ENCODE results near the gene CUBN. TPM values are rescaled to one million over a fixed set of nuclear protein-coding genes. Genes with fewer than 3 reads are reported as not detected.

The CUBN gene
- polyA plus RNA-seq, 1 experiment: 0.76 TPM

DNA sequence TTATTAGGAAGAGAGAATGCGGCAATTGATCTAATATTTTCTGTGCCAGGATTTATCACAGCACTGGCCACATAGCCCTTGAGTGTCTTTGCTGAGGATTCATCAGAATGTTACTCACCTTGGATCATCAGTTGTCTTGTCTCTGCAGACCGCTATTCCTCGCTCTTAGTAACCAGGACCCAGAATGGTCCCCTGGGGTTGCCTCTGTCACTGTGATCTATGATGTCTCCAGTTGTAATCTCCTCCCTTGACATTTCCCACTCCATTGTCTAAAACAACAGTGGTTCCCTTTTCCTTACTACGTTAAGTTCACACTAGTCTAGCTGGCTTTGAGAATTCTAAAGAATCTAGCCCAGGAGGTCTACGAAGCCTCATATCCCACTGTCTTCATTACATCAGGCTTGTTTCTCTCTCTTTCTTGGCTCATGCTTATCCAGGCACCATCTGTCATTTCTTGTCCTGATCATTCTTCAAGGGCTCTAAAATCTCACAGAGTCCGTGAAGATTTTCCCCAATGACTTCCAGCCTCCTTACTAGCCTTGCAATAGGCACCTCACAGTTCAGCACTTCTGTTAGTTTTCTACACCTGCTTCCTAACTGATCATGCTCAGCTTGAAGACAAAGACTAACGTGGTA is 125.8 kb downstream of the CUBN start:
- no peaks in the 10 kb centered on the region; the same call in 1 of the 2 replicates for H3K9me3 ChIP-seq (ENCODE audit: control insufficient read depth, insufficient read depth, low read length)
- DNase-seq (ENCODE audit: low read depth, low spot score): no peak
- no peak overlapping the region for H3K4me3 ChIP-seq (ENCODE audit: low read depth, low read length)
- H3K27ac ChIP-seq (ENCODE audit: low read depth, low read length): no peak overlapping the region
- ChIA-PET POLR2A (no interaction called here), CTCF (interaction anchor here (0.6 kb wide), 1 partner anchor 160 kb away, joined by 4 read pairs; no protein-coding TSS in a partner anchor)
- no peaks in the 10 kb centered on the region for H3K27me3 ChIP-seq (ENCODE audit: control insufficient read depth, insufficient read depth, low read length)
- TF ChIP-seq, protein P1, sequence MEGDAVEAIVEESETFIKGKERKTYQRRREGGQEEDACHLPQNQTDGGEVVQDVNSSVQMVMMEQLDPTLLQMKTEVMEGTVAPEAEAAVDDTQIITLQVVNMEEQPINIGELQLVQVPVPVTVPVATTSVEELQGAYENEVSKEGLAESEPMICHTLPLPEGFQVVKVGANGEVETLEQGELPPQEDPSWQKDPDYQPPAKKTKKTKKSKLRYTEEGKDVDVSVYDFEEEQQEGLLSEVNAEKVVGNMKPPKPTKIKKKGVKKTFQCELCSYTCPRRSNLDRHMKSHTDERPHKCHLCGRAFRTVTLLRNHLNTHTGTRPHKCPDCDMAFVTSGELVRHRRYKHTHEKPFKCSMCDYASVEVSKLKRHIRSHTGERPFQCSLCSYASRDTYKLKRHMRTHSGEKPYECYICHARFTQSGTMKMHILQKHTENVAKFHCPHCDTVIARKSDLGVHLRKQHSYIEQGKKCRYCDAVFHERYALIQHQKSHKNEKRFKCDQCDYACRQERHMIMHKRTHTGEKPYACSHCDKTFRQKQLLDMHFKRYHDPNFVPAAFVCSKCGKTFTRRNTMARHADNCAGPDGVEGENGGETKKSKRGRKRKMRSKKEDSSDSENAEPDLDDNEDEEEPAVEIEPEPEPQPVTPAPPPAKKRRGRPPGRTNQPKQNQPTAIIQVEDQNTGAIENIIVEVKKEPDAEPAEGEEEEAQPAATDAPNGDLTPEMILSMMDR (IDR thresholded peaks at IDR 0.05; ENCODE audit: low read depth, low read length): no peak

DNA sequence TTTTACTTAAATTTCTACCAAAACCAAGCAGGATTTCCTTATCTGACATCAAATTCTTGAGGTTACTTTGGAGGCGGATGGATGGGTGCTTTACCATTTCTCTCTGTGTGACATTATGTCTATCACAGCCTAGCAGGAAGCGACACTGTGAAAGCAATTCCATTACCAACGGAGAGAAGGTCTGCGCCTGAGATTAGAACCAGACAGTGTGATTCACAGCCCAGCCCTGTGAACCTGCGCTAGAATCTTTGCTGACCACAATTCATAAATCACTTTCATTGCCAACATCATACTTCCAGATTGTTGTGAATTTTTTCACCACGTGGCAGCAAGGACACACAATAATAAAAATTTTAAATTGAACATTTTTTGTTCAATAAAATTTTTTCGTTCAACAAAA is 126.5 kb downstream of the CUBN start:
- DNase-seq (ENCODE audit: low read depth, low spot score): no peak
- Histone ChIP-seq H3K4me3 (ENCODE audit: low read depth, low read length) (no peak overlapping the region), H3K9me3 (ENCODE audit: control insufficient read depth, insufficient read depth, low read length) (no peaks in the 10 kb centered on the region; the same call in 1 of the 2 replicates), H3K27ac (ENCODE audit: low read depth, low read length) (no peak overlapping the region), H3K27me3 (ENCODE audit: control insufficient read depth, insufficient read depth, low read length) (no peaks in the 10 kb centered on the region)
- TF ChIP-seq, protein P1 (IDR thresholded peaks at IDR 0.05; ENCODE audit: low read depth, low read length): no peak
- ChIA-PET CTCF (no interaction called here), POLR2A (interaction anchor here (1.5 kb wide), 1 partner anchor 226 kb away, joined by 4 read pairs; no protein-coding TSS in a partner anchor)

DNA sequence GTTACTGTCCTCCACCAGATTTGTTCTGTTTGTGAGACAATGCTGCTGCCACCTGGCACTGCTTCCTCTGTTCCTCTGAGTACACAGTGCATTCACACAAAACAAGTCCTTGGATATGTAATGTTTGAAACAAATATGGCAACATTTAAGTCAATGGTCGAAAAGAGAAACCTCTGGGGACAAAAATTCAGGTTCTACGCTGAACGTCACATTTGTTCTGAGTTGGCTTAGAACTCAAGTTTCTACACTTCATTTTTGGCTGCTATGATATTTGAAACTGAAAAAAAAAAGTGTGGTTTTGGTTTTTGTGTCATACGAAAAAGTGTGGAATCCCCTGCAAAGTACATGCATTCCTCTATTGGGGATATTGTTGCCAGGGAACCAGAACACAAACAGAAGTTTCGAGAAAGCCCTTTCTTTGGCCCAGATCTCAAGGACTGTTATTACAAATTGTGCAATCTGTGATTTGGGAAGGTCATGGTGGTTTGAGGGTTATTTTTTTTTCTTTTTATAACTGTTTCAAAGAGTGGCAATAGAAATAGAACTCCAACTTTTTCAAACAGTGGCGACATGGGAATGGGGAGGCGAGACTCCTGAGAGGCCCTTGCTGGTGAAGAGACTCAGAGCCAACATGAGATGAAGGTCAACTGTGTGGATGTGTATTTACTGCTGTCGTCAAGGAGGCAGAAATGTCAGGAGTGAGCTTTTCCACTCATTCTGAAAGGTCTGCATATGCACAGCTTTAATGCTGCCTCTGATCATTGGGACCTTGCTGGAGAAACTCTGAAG is 127.5 kb downstream of the CUBN start:
- TF ChIP-seq, protein P1 (IDR thresholded peaks at IDR 0.05; ENCODE audit: low read depth, low read length): no peak
- H3K9me3 ChIP-seq (ENCODE audit: control insufficient read depth, insufficient read depth, low read length): no peaks in the 10 kb centered on the region; the same call in 1 of the 2 replicates
- CTCF ChIA-PET: no interaction called here
- POLR2A ChIA-PET: interaction anchor here (1.5 kb wide), 1 partner anchor 227 kb away, joined by 4 read pairs; no protein-coding TSS in a partner anchor
- no peak overlapping the region for H3K4me3 ChIP-seq (ENCODE audit: low read depth, low read length)
- peak; percentile 58 for DNase-seq (ENCODE audit: low read depth, low spot score)
- H3K27me3 ChIP-seq (ENCODE audit: control insufficient read depth, insufficient read depth, low read length): no peaks in the 10 kb centered on the region
- no peak overlapping the region for H3K27ac ChIP-seq (ENCODE audit: low read depth, low read length)

DNA sequence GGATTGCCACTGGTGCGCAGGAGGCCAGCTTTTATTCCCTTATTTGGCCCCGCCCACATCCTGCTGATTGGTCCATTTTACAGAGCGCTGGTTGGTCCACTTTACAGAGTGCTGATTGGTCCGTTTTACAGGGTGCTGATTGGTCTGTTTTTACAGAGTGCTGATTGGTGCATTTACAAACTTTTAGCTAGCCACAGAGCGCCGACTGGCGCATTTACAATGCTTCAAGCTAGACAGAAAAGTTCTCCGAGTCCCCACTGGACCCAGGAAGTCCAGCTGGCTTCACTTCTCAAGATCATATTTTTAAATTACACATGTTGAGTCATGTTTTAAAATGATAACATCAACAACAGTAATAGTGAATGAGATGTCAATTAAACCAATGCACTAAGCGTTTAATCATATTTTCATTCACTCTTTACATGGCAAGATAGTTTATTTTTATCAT is 128.3 kb downstream of the CUBN start:
- Histone ChIP-seq H3K27me3 (ENCODE audit: control insufficient read depth, insufficient read depth, low read length) (no peaks in the 10 kb centered on the region), H3K9me3 (ENCODE audit: control insufficient read depth, insufficient read depth, low read length) (no peaks in the 10 kb centered on the region; the same call in 1 of the 2 replicates), H3K4me3 (ENCODE audit: low read depth, low read length) (no peak overlapping the region), H3K27ac (ENCODE audit: low read depth, low read length) (no peak overlapping the region)
- no peak for DNase-seq (ENCODE audit: low read depth, low spot score)
- POLR2A ChIA-PET: no interaction called here
- CTCF ChIA-PET: interaction anchor here (1.0 kb wide), 1 partner anchor 228 kb away, joined by 3 read pairs; no protein-coding TSS in a partner anchor
- TF ChIP-seq, protein P1 (IDR thresholded peaks at IDR 0.05; ENCODE audit: low read depth, low read length): no peak
